GM21786 (cell line): ENCODE data around the gene CPNE4.

Experiments used
- ATAC-seq: cut with Tn5 transposase; IDR thresholded peaks from one replicate; pipeline ENCODE4 v1.9.1; 2021; ENCODE audit not compliant: unreplicated experiment

The CPNE4 gene

DNA sequence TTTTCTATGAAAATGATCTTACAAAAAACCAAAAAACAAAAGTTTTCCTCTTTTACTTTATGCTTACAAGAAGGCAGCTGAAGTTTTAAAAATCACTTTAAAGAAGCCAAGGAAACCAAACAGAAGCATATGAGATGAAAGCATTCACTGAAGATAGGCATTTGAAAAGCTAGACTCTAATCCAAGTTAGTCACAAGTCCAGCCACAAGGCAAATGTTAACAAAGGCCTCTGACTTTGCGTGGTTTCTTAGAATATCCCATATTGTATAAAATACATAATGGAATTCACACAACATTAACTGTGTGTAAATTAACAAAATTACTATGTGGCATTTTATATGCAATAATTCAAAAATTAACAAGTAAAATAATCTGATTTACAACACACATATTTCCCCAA is 549.7 kb downstream of the CPNE4 start:
- no peak for ATAC-seq

DNA sequence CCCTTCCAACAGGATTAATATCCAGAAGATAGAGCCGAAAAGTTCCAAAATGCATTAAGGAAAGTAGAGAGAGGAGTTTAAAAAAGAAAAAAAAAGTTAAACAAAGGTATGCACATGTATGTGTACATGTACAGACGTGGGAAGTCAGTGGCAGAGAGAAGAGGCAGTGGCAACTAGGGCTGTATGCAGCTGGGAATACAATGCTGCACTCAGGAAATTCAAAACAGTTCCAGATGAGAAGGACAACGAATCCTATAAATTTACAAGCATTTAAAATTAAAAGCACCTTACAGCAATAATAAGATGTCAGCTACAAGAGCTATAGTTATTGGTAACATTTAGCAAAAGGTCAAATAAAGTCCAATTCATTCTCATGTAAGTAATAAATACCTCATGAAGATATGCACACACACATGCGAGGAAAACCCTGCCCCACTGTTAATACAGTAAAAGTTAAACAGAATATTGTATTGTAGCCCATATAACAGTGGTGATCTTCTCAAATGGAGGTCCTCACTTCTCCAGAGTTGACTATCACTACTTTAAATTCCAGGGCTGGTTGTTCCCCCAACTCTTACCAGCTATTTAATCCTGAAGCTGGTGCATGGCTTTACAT is 550.2 kb downstream of the CPNE4 start:
- ATAC-seq = no peak
